LNCaP clone FGC (cell line): ENCODE measurements around the gene SCAF1.
"Not testable (repeated sequence)": the region's sequence is repeated elsewhere in the genome, so short reads cannot be mapped to it uniquely, and the experiment has no call there.

Source experiments
- DNase-seq: peaks from one replicate; pipeline ENCODE4 v3.0.0-alpha.2; 2011; ENCODE audit warnings: low read depth
- H3K4me3 ChIP-seq: 2 replicates; pipeline ENCODE4 v1.5.1; 2011; ENCODE audit warnings: mild to moderate bottlenecking, low read depth, low read length, control low read depth
- TF ChIP-seq, protein P1 (sequence below): IDR thresholded peaks from 2 replicates; pipeline ENCODE4 v1.5.1; 2012; ENCODE audit warnings: mild to moderate bottlenecking; ENCODE audit not compliant: control insufficient read depth, insufficient read depth; ENCODE audit errors: extremely low read depth

The SCAF1 gene

DNA sequence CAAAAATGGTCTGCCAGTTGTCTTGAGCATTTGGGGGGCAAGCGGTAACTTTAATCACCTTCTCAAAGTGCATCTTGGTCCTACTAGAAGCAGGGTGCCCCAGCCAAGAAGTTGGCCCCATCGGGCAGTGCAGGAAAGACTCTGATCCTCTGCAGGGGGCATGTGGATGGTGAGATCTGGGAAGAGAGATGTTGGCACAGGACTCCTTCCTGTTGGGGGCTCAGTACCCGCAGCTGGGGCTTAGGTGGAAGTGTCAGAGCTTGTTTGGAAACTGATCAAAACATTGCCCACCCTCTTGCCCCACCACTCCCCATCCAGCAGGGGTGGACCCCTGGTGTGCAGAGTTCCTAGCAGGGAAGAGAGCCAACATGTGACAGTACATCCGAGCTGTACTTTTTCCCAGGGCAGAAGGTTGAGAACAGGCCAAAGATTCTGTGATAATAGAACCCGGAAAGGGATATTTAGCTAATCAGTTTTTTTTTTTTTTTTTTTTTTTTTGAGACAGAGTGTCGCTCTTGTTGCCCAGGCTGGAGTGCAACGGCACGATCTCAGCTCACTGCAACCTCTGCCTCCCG lies 10.9 kb upstream of the SCAF1 start:
- TF ChIP-seq, protein P1, sequence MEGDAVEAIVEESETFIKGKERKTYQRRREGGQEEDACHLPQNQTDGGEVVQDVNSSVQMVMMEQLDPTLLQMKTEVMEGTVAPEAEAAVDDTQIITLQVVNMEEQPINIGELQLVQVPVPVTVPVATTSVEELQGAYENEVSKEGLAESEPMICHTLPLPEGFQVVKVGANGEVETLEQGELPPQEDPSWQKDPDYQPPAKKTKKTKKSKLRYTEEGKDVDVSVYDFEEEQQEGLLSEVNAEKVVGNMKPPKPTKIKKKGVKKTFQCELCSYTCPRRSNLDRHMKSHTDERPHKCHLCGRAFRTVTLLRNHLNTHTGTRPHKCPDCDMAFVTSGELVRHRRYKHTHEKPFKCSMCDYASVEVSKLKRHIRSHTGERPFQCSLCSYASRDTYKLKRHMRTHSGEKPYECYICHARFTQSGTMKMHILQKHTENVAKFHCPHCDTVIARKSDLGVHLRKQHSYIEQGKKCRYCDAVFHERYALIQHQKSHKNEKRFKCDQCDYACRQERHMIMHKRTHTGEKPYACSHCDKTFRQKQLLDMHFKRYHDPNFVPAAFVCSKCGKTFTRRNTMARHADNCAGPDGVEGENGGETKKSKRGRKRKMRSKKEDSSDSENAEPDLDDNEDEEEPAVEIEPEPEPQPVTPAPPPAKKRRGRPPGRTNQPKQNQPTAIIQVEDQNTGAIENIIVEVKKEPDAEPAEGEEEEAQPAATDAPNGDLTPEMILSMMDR, result no peak
- no peak overlapping the region for H3K4me3 ChIP-seq
- DNase-seq, result peak; percentile 86

GRCh38 chr19:49631610-49632192 lies 10.3 kb upstream of the SCAF1 start:
- TF ChIP-seq, protein P1, result no peak
- H3K4me3 ChIP-seq, result no peak overlapping the region
- no peak for DNase-seq

DNA sequence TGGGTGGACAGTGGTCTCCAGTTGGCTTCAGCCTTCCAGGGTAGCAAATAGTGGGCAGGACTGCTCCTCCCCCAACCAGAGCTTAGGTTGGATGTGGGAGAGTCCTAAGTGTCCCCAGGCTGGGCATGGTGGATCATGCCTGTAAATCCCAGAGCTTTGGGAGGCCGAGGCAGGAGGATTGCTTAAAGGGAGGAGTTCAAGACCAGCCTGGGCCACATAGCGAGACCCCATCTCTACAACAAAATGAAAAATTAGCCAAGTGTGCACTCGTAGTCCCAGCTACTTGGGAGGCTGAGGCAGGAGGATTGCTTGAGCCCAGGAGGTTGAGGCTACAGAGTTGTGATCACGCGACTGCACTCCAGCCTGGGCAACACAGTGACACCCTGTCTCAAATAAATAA lies 9.4 kb upstream of the SCAF1 start:
- TF ChIP-seq, protein P1, result no peak
- no peak for DNase-seq

GRCh38 chr19:49633273-49633672 lies 8.7 kb upstream of the SCAF1 start:
- DNase-seq, H3K4me3 ChIP-seq: not testable (repeated sequence)

More for the DNA sequence above, 9.4 kb upstream of the SCAF1 start:
- H3K4me3 ChIP-seq, result no peak overlapping the region

- TF ChIP-seq, protein P1, result no peak
- DNase-seq, result no peak
- H3K4me3 ChIP-seq, result no peak overlapping the region
These were observed 6.3 kb upstream of the SCAF1 start for GRCh38 chr19:49635530-49636232.

DNA sequence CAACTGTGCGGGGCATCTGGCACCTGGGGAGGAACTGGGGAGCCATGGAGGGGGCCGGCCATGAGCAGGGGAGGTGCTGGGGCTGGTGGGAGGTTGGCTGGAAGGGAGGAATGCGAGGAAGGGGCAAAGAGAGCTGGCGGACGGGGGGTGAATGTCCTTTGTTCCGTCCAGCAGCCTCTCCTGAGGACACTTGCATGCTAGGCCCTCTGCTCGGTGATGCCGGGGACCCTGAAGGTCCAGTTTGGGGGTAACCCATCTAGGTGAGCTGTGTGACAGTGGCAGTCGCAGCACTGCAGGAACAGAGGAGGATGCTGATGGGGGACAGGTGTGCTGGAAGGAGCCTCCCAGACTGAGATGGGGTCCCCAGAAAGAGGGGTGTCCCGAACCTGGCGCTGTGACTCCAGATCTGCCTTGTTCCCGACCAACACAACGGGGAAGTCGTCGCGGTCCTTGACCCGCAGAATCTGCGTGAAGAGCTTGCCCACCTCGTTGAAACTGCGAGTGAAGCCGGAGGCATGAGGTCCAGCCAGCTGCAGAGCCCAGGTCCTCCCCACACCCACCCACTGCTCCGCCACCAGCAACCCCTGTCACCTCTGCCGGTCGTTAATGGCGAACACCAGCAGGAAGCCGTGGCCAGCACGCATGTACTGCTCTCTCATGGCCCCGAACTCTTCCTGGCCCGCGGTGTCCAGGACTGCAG lies 5.6 kb upstream of the SCAF1 start:
- no peak overlapping the region for H3K4me3 ChIP-seq
- DNase-seq, result no peak
- TF ChIP-seq, protein P1, result no peak

DNA sequence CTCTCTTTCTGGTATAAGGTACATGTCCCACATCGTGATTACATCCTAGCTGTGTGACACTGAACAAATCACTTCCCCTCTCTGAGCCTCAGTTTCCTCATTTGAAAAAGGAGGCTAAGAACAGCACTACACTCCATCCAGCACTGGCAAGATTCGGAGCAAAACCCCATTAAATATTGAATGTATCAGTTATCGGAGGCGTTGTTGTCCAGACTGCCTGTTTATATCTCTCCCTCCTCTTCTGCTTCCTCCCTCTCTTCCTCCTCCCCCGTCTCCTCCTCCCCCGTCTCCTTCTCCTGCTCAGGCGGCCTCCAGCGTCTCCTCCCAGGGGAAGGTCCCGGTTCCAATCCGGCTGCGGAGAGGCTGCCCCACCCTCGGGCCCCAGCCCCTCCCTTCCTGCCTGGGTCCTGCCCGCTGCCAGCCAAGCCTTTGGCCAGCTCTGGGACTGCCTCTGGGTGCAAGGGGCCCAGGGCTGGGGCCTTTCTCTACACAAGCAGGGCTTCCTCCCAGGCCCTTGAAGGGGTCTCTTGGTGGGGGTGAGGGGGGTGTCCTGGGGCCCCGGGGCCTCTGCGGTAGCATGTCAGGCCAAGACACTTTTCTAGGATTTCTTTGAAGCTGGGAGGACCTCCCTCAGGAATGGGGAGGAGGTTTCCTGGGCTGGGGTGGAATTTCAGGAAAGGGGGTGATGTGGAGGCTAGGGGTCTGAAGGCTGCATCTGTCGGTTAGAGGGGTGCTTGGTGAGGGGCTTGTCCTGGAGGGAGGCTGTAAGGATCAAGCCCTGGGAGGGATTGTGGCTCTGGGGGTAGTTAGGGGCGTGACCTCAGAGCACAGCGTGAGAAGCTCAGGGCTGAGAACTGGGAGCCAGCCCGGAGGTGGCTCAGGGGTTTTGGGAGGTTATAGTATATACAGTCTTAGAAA lies 3.9 kb upstream of the SCAF1 start:
- TF ChIP-seq, protein P1, result no peak
- no peak overlapping the region for H3K4me3 ChIP-seq
- DNase-seq, result peak; percentile 52
